SK-N-MC (cell line): ENCODE measurements around the gene PTPRR.

Source experiments
- EZH2 ChIP-seq: fragments of 200-600 bp; sonication (generic); IDR thresholded peaks from one replicate; pipeline ENCODE4 v1.6.1; 2017; ENCODE audit warnings: antibody characterized with exemption
- FOXP2 ChIP-seq: optimal IDR thresholded peaks from 2 replicates; pipeline ENCODE3; 2011; ENCODE audit warnings: mild to moderate bottlenecking, moderate library complexity; ENCODE audit not compliant: insufficient read depth; ENCODE audit errors: extremely low read length, control extremely low read depth
- POLR2AphosphoS5 ChIP-seq: IDR thresholded peaks from 2 replicates; pipeline ENCODE4 v1.6.1; 2012; ENCODE audit warnings: mild to moderate bottlenecking, low read depth, low read length, borderline replicate concordance

DNA sequence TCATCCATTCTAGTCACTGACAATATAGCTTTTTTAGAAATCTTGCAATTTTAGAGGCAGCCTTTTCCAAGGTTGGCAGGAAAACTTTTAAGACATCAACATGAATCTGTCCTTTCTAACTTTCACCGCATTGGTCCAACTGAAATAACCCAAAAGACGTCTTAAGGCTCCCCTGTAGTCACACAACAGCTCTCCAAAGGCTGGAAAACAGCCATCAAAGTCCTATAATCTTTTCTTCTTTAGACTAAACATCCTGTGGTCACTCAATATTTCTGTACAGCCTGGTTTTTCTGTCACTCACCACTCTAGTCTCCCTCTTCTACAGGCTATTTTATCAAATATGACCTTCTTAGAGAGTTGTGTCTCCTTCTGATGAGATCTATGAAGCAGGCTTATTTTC lies 278.8 kb downstream of the PTPRR start:
- TF ChIP-seq EZH2 (no peak), POLR2AphosphoS5 (no peak), FOXP2 (no peak)
